ENCODE data around the gene STAB2. TPM values are rescaled to one million over a fixed set of nuclear protein-coding genes. Genes with fewer than 3 reads are reported as not detected.

The STAB2 gene
- total and polyA plus RNA-seq, 8 donors: under 0.01 to 4.0 (median 0.95) TPM; not detected in 4

GRCh38 chr12:103748875-103749274, 161.8 kb downstream of the STAB2 start:
- TF ChIP-seq POLR2AphosphoS5 (IDR thresholded peaks at IDR 0.05): no peak
- TF ChIP-seq POLR2A (IDR thresholded peaks at IDR 0.05): no peak
- no peak for TF ChIP-seq EP300 (IDR thresholded peaks at IDR 0.05)
- no peak for TF ChIP-seq CTCF (IDR thresholded peaks at IDR 0.05)
- Histone ChIP-seq H3K4me1 (no peaks in the 10 kb centered on the region), H3K9me3 (no peaks in the 10 kb centered on the region), H3K27ac (no peak overlapping the region), H3K36me3 (no peaks in the 10 kb centered on the region), H3K27me3 (no peaks in the 10 kb centered on the region), H3K4me3 (no peak overlapping the region)
- intact Hi-C loops (cut with DNase I; ENCODE audit: low total_unique reads): no loop called here
- WGBS, 5 donors: 88 to 96% (median 90%) methylated on average over 10 to 12 of the region's 12 CpGs
- DNase-seq: no peak

GRCh38 chr12:103751171-103751570, 164.1 kb downstream of the STAB2 start:
- Histone ChIP-seq H3K4me3 (no peak overlapping the region), H3K9me3 (no peaks in the 10 kb centered on the region), H3K36me3 (no peaks in the 10 kb centered on the region), H3K4me1 (no peaks in the 10 kb centered on the region), H3K27me3 (no peaks in the 10 kb centered on the region), H3K27ac (no peak overlapping the region)
- DNase-seq: no peak
- intact Hi-C loops (cut with DNase I; ENCODE audit: low total_unique reads): no loop called here
- TF ChIP-seq POLR2A (IDR thresholded peaks at IDR 0.05): no peak
- no peak for TF ChIP-seq CTCF (IDR thresholded peaks at IDR 0.05)
- TF ChIP-seq POLR2AphosphoS5 (IDR thresholded peaks at IDR 0.05): no peak
- TF ChIP-seq EP300 (IDR thresholded peaks at IDR 0.05): no peak
- 85 to 95% (median 89%) methylated on average over 1 of the region's 1 CpG for WGBS, 5 donors

GRCh38 chr12:103751600-103751999, 164.5 kb downstream of the STAB2 start:
- WGBS, 5 donors: 49 to 65% (median 58%) methylated on average over 2 of the region's 2 CpGs
- Histone ChIP-seq H3K4me3 (no peak overlapping the region), H3K27me3 (no peaks in the 10 kb centered on the region), H3K9me3 (no peaks in the 10 kb centered on the region), H3K36me3 (no peaks in the 10 kb centered on the region), H3K27ac (no peak overlapping the region), H3K4me1 (no peaks in the 10 kb centered on the region)
- TF ChIP-seq CTCF (IDR thresholded peaks at IDR 0.05) (no peak), POLR2AphosphoS5 (IDR thresholded peaks at IDR 0.05) (no peak), POLR2A (IDR thresholded peaks at IDR 0.05) (no peak), EP300 (IDR thresholded peaks at IDR 0.05) (no peak)
- intact Hi-C loops (cut with DNase I; ENCODE audit: low total_unique reads): no loop called here
- DNase-seq: no peak

- Histone ChIP-seq H3K27me3 (no peaks in the 10 kb centered on the region), H3K27ac (no peak overlapping the region), H3K4me1 (no peaks in the 10 kb centered on the region), H3K36me3 (peaks cover 0 to 4% (median 0%) of the 10 kb centered on the region in 4 donors), H3K4me3 (no peak overlapping the region), H3K9me3 (no peaks in the 10 kb centered on the region)
- no peak for DNase-seq
- WGBS, 5 donors: 63 to 89% (median 67%) methylated on average over 1 to 3 of the region's 3 CpGs
- no peak for TF ChIP-seq CTCF (IDR thresholded peaks at IDR 0.05)
- no peak for TF ChIP-seq POLR2A (IDR thresholded peaks at IDR 0.05)
- TF ChIP-seq POLR2AphosphoS5 (IDR thresholded peaks at IDR 0.05): no peak
- no peak for TF ChIP-seq EP300 (IDR thresholded peaks at IDR 0.05)
- intact Hi-C loops (cut with DNase I; ENCODE audit: low total_unique reads): no loop called here
Measured at GRCh38 chr12:103755425-103755824, 168.4 kb downstream of the STAB2 start.
